Activated naive CD8-positive, alpha-beta T cell treated with anti-CD3 and anti-CD28 coated beads for 36 hours (primary cell): ENCODE data around the gene NDUFS1. TPM values are rescaled to one million over a fixed set of nuclear protein-coding genes. Genes with fewer than 3 reads are reported as not detected.
"Not testable (repeated sequence)": the region's sequence is repeated elsewhere in the genome, so short reads cannot be mapped to it uniquely, and the experiment has no call there.

ENCODE experiments used
- DNase-seq: peaks from one replicate; pipeline ENCODE4 v3.0.0; 2021
- H3K27ac Mint-ChIP-seq: one replicate; pipeline ENCODE4 v1.8.0; 2022; ENCODE audit warnings: mild to moderate bottlenecking, moderate library complexity, mixed read lengths
- H3K27me3 Mint-ChIP-seq: one replicate; pipeline ENCODE4 v1.8.0; 2022; ENCODE audit warnings: mild to moderate bottlenecking, mixed read lengths
- H3K36me3 Mint-ChIP-seq: one replicate; pipeline ENCODE4 v1.8.0; 2021; ENCODE audit warnings: mild to moderate bottlenecking, mixed read lengths
- H3K4me1 Mint-ChIP-seq: one replicate; pipeline ENCODE4 v1.8.0; 2021; ENCODE audit warnings: mixed read lengths
- H3K4me3 Mint-ChIP-seq: one replicate; pipeline ENCODE4 v1.8.0; 2022; ENCODE audit warnings: mild to moderate bottlenecking, moderate library complexity, mixed read lengths
- H3K9me3 Mint-ChIP-seq: one replicate; pipeline ENCODE4 v1.8.0; 2022; ENCODE audit warnings: mixed read lengths
- total RNA-seq, 2 experiments: library from RNA; stranded (reverse); gene quantifications; one replicate each; pipeline ENCODE4 v1.2.3, GENCODE V29; 2021

The NDUFS1 gene
- total RNA-seq, 2 experiments from 2014 or later: 95.5 to 102 TPM

GRCh38 chr2:206149330-206149729, 9.9 kb downstream of the NDUFS1 start:
- Mint-ChIP-seq H3K27me3 (no peaks in the 10 kb centered on the region), H3K4me1 (peaks cover 2% of the 10 kb centered on the region), H3K27ac (no peak overlapping the region), H3K9me3 (no peaks in the 10 kb centered on the region), H3K36me3 (peaks cover 22% of the 10 kb centered on the region), H3K4me3 (no peak overlapping the region)
- no peak for DNase-seq

DNA sequence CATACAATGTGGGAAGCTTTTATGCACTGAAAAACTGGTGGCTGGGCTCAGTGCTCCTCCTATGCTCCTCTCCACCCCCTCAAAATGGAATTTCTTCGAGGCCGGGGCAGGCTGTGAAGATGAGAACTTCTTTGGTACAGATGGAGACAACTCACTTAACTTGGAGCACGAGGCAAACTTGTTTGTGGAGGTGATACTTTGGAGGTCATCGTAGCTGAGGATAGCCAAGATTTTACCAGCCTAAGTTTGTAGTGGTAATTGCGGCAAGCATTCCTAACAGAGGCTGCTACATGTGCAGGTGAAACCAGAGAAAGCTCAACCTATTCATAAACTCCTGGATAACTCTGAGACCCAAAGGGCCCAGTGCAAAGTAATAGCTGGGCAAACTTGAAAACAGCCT, 13.6 kb downstream of the NDUFS1 start:
- Mint-ChIP-seq H3K4me3 (no peak overlapping the region), H3K9me3 (no peaks in the 10 kb centered on the region), H3K27me3 (no peaks in the 10 kb centered on the region), H3K36me3 (peaks cover 20% of the 10 kb centered on the region), H3K27ac (no peak overlapping the region), H3K4me1 (no peaks in the 10 kb centered on the region)
- DNase-seq: no peak

GRCh38 chr2:206144383-206144782, 14.9 kb downstream of the NDUFS1 start:
- H3K4me1 Mint-ChIP-seq: no peaks in the 10 kb centered on the region
- H3K27ac Mint-ChIP-seq: no peak overlapping the region
- H3K9me3 Mint-ChIP-seq: no peaks in the 10 kb centered on the region
- H3K36me3 Mint-ChIP-seq: peaks cover 16% of the 10 kb centered on the region
- H3K4me3 Mint-ChIP-seq: no peak overlapping the region
- no peak for DNase-seq
- no peaks in the 10 kb centered on the region for H3K27me3 Mint-ChIP-seq

- Mint-ChIP-seq H3K27me3 (no peaks in the 10 kb centered on the region), H3K4me1 (no peaks in the 10 kb centered on the region), H3K36me3 (peaks cover 16% of the 10 kb centered on the region), H3K9me3 (no peaks in the 10 kb centered on the region), H3K4me3 (no peak overlapping the region), H3K27ac (no peak overlapping the region)
- no peak for DNase-seq
These were observed 15.8 kb downstream of the NDUFS1 start for GRCh38 chr2:206143451-206143850.

- Mint-ChIP-seq H3K27me3 (no peaks in the 10 kb centered on the region), H3K4me3 (no peak overlapping the region), H3K27ac (no peak overlapping the region), H3K36me3 (peaks cover 18% of the 10 kb centered on the region), H3K4me1 (no peaks in the 10 kb centered on the region), H3K9me3 (no peaks in the 10 kb centered on the region)
- DNase-seq: no peak
These were observed 31.6 kb downstream of the NDUFS1 start for GRCh38 chr2:206127656-206128055.

- Mint-ChIP-seq H3K4me3 (no peak overlapping the region), H3K9me3 (peaks cover 7% of the 10 kb centered on the region), H3K36me3 (peaks cover 34% of the 10 kb centered on the region), H3K27me3 (no peaks in the 10 kb centered on the region), H3K27ac (no peak overlapping the region), H3K4me1 (no peaks in the 10 kb centered on the region)
- DNase-seq: no peak
These were observed 33.3 kb downstream of the NDUFS1 start for GRCh38 chr2:206125901-206126300.

DNA sequence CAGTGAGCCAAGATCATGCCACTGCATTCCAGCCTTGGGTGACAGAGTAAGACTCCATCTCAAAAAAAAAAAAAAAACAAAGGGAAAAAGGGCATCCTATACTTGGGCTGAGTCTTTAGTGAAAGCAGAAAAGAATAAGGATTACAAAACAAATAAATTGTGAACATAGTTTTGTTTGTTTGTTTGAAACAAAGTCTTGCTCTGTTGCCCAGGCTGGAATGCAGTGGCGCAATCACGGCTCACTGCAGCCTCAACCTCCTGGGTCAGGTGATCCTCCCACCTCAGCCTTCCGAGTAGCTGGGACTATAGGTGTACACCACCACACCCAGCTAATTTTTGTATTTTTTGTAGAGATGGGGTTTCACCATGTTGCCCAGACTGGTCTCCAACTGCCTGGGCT, 36.7 kb downstream of the NDUFS1 start:
- not testable (repeated sequence) for DNase-seq, H3K4me1 Mint-ChIP-seq, H3K27ac Mint-ChIP-seq, H3K27me3 Mint-ChIP-seq, H3K4me3 Mint-ChIP-seq
- Mint-ChIP-seq H3K9me3 (peaks cover 11% of the 10 kb centered on the region), H3K36me3 (peaks cover 43% of the 10 kb centered on the region)

DNA sequence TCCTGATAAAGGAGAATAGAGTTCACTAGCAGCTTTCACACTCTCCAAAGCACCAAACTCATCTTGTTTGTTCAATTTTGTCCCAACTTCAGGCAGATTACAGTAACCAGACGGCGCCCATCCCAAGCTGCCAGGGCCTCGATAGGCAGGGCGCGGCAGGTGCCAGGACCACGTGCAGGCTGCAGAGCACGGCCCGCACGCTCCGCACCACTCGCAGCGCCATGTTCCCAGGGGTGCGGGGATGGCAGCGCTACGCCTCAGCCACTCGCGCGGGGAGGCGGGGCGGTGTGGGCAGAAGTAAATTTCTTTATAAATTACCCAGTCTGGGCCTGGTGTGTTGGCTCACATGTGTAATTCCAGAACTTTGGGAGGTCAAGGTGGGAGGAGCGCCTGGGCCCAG, 43.0 kb downstream of the NDUFS1 start:
- H3K36me3 Mint-ChIP-seq: peaks cover 45% of the 10 kb centered on the region
- H3K4me1 Mint-ChIP-seq: no peaks in the 10 kb centered on the region
- H3K9me3 Mint-ChIP-seq: peaks cover 7% of the 10 kb centered on the region
- no peak for DNase-seq
- no peaks in the 10 kb centered on the region for H3K27me3 Mint-ChIP-seq
- H3K27ac Mint-ChIP-seq: no peak overlapping the region
- no peak overlapping the region for H3K4me3 Mint-ChIP-seq

DNA sequence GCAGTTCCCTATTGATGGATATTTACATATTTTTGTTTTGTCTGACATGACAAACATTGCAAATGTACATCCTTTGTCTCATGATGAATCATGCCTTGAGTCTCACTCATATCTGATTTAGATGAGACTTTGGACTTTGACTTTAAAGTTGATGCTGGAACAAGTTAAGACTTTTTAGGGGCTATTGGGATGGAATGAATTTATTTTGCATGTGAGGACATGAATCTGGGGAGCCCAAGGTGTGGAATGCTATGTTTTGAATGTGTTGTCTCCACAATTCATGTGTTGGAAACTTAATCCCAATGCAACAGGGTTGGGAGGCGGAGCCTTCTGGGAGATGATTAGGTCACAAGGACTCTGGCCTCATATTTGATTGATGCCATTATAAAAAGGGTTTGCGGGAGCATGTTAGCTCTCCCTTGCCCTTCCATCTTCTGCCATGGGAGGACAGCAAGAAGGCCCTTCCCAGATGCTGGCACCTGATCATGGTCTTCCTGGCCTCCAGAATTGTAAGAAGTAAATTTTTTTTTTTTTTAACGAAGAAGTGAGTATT, 44.1 kb downstream of the NDUFS1 start:
- Mint-ChIP-seq H3K4me3 (no peak overlapping the region), H3K27me3 (no peaks in the 10 kb centered on the region), H3K4me1 (no peaks in the 10 kb centered on the region), H3K27ac (no peak overlapping the region), H3K36me3 (peaks cover 35% of the 10 kb centered on the region), H3K9me3 (peaks cover 2% of the 10 kb centered on the region)
- DNase-seq: no peak

DNA sequence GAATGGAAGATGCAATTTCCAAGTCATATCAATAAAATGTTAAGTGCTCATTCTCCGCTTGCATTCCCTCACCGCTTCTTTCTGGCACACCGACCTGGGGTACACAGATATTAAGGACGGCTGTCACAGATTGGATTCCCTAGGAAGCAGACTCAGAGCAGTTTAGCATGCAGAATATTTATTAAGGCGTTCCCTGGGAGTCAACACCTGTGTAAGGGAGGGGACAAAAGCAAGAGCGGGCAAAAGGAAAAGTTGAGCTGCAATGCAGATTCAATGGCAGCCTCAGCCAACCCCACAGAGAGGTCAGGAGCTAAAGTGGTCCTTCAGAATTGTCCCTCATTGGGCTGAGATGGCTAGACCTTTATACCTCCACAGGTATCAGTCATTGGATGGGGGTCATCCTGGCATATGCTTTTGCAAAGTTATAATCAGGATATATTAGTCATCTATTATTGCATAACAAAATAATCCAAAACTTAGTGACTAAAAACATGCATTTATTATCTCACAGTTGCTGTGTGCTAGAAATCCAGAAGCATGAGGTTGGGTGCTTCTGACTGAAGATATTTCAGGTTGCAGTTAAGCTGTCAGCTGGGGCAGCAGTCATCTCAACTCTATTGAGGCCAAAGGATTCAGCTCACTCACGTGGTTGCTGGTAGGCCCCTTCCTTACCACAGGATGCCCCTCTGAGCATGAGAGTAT, 46.2 kb downstream of the NDUFS1 start:
- no peak overlapping the region for H3K4me3 Mint-ChIP-seq
- peaks cover 27% of the 10 kb centered on the region for H3K36me3 Mint-ChIP-seq
- no peaks in the 10 kb centered on the region for H3K9me3 Mint-ChIP-seq

DNA sequence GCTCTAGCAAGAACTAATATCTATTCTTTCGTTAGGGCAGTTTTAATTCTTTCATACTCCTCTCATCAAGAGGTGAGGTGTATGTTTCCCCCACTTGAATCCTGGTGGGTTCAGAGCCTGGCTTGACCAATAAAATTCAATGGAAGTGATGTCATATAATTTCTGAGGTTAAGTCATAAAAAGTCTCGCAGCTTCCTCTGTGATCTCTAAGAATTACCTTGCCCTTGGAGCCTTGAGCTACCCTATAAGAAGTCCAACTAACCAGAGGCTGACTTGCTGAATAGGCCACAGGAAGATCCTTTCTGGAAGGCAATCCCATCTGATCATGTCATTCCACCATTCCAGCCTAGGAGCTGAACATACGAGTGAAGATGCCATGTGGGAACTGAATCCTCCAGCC, 47.1 kb downstream of the NDUFS1 start:
- Mint-ChIP-seq H3K9me3 (no peaks in the 10 kb centered on the region), H3K36me3 (peaks cover 27% of the 10 kb centered on the region), H3K4me3 (no peak overlapping the region), H3K27ac (no peak overlapping the region), H3K27me3 (no peaks in the 10 kb centered on the region), H3K4me1 (no peaks in the 10 kb centered on the region)
- no peak for DNase-seq

More for the DNA sequence above, 46.2 kb downstream of the NDUFS1 start:
- Mint-ChIP-seq H3K27ac (no peak overlapping the region), H3K27me3 (no peaks in the 10 kb centered on the region), H3K4me1 (no peaks in the 10 kb centered on the region)
- no peak for DNase-seq

DNA sequence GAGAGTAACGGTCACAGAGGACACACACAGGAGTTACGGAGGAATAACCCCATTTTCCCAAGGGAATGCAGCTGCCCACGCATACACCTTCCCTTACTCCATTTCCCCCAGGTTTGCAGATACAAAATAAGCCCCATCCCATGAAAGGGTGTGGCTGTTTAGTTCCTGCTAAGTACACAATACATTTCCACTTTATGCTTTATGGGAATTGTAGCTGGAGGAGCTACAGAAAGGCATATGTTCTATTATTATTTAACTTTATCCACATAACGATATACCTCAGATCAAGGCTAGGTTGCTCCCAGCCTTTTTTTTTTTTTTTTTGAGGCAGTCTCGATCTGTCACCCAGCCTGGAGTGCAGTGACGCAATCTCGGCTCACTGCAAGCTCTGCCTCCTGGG, 50.5 kb downstream of the NDUFS1 start:
- no peak for DNase-seq
- Mint-ChIP-seq H3K4me1 (no peaks in the 10 kb centered on the region), H3K4me3 (no peak overlapping the region), H3K9me3 (no peaks in the 10 kb centered on the region), H3K36me3 (peaks cover 10% of the 10 kb centered on the region), H3K27ac (no peak overlapping the region), H3K27me3 (no peaks in the 10 kb centered on the region)

DNA sequence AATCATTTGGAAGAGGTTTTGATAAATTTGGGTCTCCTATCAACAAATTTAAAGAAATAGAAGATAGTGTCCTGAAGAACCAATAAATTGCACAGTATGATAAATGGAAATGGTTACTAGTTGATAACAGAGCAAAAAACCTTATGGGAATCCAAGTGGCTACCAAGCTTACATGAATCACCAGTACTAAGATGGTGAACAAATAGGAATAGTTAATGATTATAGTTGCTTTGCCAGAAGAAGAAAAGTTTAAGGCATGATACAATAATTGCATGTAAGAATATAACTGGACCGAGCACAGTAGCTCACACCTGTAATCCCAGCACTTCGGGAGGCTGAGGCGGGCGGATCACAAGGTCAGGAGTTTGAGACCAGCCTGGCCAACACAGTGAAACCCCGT, 53.7 kb downstream of the NDUFS1 start:
- H3K27ac Mint-ChIP-seq: no peak overlapping the region
- no peak overlapping the region for H3K4me3 Mint-ChIP-seq
- H3K9me3 Mint-ChIP-seq: no peaks in the 10 kb centered on the region
- no peaks in the 10 kb centered on the region for H3K27me3 Mint-ChIP-seq
- no peaks in the 10 kb centered on the region for H3K4me1 Mint-ChIP-seq
- H3K36me3 Mint-ChIP-seq: no peaks in the 10 kb centered on the region
- DNase-seq: no peak

DNA sequence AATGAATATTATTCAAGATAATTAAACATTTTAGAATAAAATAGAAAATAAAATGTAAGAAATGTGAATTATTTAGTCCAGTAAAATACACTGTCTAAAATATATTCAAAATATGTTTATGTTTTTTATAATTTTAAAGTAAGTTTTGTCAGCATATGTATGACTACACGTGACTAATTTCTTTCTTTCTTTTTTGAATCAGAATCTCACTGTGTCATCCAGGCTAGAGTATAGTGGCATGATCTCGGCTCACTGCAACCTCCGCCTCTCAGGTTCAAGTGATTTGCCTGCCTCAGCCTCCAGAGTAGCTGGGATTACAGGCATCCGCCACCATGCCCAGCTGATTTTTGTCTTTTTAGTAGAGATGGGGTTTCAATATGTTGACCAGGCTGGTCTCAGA, 54.2 kb downstream of the NDUFS1 start:
- Mint-ChIP-seq H3K9me3 (no peaks in the 10 kb centered on the region), H3K4me1 (no peaks in the 10 kb centered on the region), H3K27me3 (no peaks in the 10 kb centered on the region), H3K36me3 (no peaks in the 10 kb centered on the region), H3K4me3 (no peak overlapping the region), H3K27ac (no peak overlapping the region)
- DNase-seq: no peak

DNA sequence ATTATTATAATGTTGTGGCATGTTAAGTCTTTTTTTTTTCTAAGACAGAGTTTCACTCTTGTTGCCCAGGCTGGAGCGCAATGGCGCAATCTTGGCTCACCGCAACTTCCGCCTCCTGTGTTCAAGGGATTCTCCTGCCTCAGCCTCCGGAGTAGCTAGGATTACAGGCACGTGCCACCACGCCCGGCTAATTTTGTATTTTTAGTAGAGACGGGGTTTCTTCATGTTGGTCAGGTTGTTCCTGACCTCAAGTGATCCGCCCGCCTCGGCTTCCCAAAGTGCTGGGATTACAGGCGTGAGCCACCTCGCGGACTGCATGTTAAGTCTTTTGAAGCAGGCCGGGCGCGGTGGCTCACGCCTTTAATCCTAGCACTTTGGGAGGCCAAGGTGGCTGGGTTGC, 60.4 kb downstream of the NDUFS1 start:
- not testable (repeated sequence) for H3K9me3 Mint-ChIP-seq, H3K4me3 Mint-ChIP-seq, H3K36me3 Mint-ChIP-seq, H3K4me1 Mint-ChIP-seq, H3K27me3 Mint-ChIP-seq, H3K27ac Mint-ChIP-seq, DNase-seq

DNA sequence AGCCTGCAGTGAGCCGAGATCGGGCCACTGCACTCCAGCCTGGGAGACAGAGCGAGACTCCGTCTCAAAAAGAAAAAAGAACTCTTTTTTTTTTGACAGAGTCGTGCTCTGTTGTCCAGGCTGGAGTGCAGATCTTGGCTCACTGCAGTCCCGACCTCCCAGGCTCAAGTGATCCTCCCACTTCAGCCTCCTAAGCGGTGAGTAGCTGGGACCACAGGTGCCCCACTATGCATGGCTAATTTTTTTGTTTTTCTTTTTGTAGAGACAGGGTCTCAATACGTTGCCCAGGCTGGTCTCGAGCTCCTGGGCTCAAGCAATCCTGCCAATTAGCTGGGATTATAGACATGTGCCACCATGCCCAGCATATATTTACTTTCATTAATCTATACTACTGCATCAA, 60.8 kb downstream of the NDUFS1 start:
- no peak for DNase-seq
- no peak overlapping the region for H3K4me3 Mint-ChIP-seq
- H3K27ac Mint-ChIP-seq: no peak overlapping the region
- peaks cover 2% of the 10 kb centered on the region for H3K4me1 Mint-ChIP-seq
- no peaks in the 10 kb centered on the region for H3K9me3 Mint-ChIP-seq
- no peaks in the 10 kb centered on the region for H3K36me3 Mint-ChIP-seq
- H3K27me3 Mint-ChIP-seq: no peaks in the 10 kb centered on the region
